HFFc6 (cell line): ENCODE measurements around the gene NGEF. TPM values are rescaled to one million over a fixed set of nuclear protein-coding genes. Genes with fewer than 3 reads are reported as not detected.

Experiments used
- DNase-seq: peaks from one replicate; pipeline ENCODE4 v3.0.0-alpha.2; 2018
- H3K27ac Mint-ChIP-seq: 2 replicates; pipeline ENCODE4 v1.8.0; 2020; ENCODE audit warnings: mild to moderate bottlenecking, mixed read lengths
- H3K27me3 Mint-ChIP-seq: 2 replicates; pipeline ENCODE4 v1.8.0; 2021; ENCODE audit warnings: mild to moderate bottlenecking, moderate library complexity, mixed read lengths; ENCODE audit not compliant: insufficient read depth
- H3K36me3 Mint-ChIP-seq: 2 replicates; pipeline ENCODE4 v1.8.0; 2021; ENCODE audit warnings: low read depth, mixed read lengths
- H3K4me1 Mint-ChIP-seq: 2 replicates; pipeline ENCODE4 v1.8.0; 2020; ENCODE audit warnings: low read depth, mixed read lengths
- H3K4me3 Mint-ChIP-seq: 2 replicates; pipeline ENCODE4 v1.8.0; 2020; ENCODE audit warnings: mild to moderate bottlenecking, moderate library complexity, mixed read lengths
- H3K9me3 Mint-ChIP-seq: 2 replicates; pipeline ENCODE4 v1.8.0; 2020; ENCODE audit warnings: mild to moderate bottlenecking, mixed read lengths
- total RNA-seq, 6 experiments: library from RNA; stranded (reverse); fragmentation: NEBNext Ultra II Directional; extraction: Animal tissue kit (Norgen Biotek cat#: 25700); gene quantifications; 2 replicates in 1 of 6; 3 replicates in 5 of 6; pipeline ENCODE4 v1.2.3, GENCODE V29; 2021
- TF ChIP-seq, protein P1 (sequence below): fragments of 200-600 bp; sonication (generic); IDR thresholded peaks from 2 replicates; pipeline ENCODE4 v1.5.0; 2021; ENCODE audit warnings: antibody characterized with exemption, mild to moderate bottlenecking

Gene NGEF
- total RNA-seq, 6 experiments from 2014 or later: 0.20 to 0.36 (median 0.28) TPM; not detected in 3

DNA sequence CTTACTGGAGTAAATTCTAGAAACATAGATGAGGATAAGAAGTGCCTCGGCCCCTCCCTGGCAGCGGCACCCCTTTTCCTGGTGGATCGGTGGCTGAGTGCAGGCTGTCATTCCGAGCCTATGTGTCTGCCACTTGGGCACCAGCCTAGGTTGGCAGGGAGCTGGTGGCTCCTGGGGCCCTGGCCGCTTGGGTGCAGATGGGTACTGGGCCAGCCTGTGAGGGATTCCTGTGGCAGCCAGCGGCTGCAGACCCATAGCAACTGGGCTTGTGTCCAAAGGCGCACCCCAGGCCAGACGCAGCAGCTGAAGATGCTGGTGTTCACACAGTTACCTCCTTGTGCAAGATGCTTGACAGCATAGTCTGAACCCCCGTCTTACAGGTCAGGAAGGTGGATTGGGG, 140.2 kb downstream of the NGEF start:
- no peak for DNase-seq
- peaks cover 5% of the 10 kb centered on the region for H3K27me3 Mint-ChIP-seq

DNA sequence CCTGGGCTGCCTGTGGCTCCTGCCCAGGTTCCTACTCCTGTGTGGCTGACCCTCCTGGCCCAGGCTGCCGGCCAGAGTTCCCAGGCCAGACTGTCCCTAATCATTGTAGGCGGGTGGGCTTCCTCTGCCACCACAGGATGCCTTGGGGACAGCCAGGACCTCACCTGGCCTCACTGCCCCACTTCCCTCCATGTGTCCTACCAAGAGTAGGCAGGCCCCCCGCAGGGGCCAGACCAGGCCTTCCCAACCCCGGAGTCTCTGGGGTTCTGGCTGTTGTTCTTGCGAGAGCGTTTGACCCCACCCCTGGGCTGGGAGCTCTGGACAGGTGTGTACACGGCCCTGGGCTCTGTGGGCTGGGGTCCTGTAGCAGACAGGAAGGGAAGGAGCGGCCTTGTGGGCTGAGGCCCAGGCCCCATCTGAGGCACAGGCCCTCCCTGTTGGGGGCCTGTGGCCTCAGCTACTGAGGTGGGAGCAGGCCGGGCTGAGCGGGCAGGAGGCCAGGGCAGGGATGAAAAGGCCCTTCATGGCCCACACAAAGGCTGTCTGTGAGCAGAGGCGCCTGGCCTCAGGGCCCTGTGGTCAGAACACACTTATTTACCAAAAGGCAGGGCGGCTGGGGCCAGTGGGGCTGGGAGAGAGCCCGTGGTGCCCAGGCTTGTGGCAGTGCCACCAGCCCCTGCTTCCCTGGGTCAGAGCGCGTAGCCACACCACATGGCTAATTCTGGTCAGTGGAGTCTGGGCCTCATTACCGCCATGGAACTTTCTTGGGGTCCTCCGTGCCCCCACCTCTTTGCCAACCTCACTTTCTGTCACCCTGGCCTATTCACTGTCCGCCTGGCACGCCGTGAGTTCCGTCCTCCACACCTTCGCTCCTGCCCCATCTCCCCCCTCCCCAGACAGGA, 141.0 kb downstream of the NGEF start:
- no peak overlapping the region for H3K4me3 Mint-ChIP-seq
- H3K9me3 Mint-ChIP-seq: no peaks in the 10 kb centered on the region
- peaks cover 5% of the 10 kb centered on the region for H3K27me3 Mint-ChIP-seq
- H3K4me1 Mint-ChIP-seq: no peaks in the 10 kb centered on the region
- H3K36me3 Mint-ChIP-seq: no peaks in the 10 kb centered on the region
- no peak overlapping the region for H3K27ac Mint-ChIP-seq
- TF ChIP-seq, protein P1, sequence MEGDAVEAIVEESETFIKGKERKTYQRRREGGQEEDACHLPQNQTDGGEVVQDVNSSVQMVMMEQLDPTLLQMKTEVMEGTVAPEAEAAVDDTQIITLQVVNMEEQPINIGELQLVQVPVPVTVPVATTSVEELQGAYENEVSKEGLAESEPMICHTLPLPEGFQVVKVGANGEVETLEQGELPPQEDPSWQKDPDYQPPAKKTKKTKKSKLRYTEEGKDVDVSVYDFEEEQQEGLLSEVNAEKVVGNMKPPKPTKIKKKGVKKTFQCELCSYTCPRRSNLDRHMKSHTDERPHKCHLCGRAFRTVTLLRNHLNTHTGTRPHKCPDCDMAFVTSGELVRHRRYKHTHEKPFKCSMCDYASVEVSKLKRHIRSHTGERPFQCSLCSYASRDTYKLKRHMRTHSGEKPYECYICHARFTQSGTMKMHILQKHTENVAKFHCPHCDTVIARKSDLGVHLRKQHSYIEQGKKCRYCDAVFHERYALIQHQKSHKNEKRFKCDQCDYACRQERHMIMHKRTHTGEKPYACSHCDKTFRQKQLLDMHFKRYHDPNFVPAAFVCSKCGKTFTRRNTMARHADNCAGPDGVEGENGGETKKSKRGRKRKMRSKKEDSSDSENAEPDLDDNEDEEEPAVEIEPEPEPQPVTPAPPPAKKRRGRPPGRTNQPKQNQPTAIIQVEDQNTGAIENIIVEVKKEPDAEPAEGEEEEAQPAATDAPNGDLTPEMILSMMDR: no peak
- no peak for DNase-seq

More for the DNA sequence above, 140.2 kb downstream of the NGEF start:
- H3K4me1 Mint-ChIP-seq: no peaks in the 10 kb centered on the region
- H3K27ac Mint-ChIP-seq: no peak overlapping the region
- no peak overlapping the region for H3K4me3 Mint-ChIP-seq
- no peaks in the 10 kb centered on the region for H3K36me3 Mint-ChIP-seq
- H3K9me3 Mint-ChIP-seq: no peaks in the 10 kb centered on the region
- TF ChIP-seq, protein P1: no peak

DNA sequence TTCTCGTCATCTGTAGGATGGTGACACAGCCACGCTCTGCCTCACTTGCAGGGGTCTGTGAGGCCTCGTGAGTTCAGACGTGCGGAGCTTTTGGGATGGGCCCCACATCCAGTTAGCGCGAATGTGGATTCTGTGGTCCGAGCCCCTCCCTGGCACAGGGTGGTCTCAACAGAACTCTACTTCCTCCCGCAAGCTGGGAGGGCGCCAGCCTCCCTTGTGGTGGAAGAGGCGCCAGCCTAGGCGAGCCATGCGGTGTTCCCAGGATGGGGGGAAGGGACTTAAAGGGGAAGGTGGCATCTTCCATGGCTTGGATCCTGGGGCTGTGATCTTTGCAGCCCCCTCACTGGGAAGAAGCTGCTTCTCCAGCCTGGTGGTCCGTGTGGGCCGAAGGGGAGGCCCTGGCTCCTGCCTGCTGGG, 141.6 kb downstream of the NGEF start:
- H3K27me3 Mint-ChIP-seq: peaks cover 5% of the 10 kb centered on the region

DNA sequence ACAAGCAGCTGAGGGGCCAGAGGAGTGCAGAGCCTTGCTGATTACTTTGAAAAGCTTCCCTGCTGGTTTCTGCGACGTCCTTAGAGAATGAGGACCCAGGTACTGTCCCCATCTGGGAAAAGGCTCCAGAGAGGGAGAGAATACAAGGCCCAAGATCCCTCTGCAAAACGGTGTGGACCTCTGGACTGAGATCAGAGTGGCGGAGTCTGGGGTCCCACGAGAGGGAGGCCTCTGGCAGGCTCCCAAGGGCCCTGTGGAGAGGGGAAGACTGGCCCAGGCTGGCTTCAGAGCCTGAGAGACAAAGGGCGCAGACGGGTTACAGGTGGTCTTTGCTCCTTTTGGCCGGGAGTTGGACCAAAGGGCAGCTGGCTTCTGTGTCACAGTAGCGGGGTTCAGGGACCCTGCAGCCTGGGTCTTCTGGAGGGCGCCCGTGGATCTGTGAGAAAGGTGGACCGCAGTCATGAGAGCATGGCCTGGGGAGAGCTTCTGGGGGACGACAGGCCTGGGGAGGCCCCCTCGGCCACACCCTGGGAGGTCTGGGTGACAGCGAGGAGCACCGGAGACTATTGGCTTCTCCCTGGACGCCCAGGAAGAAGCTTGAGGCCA, 142.2 kb downstream of the NGEF start:
- no peak for DNase-seq
- Mint-ChIP-seq H3K9me3 (no peaks in the 10 kb centered on the region), H3K4me1 (no peaks in the 10 kb centered on the region), H3K36me3 (no peaks in the 10 kb centered on the region), H3K27ac (no peak overlapping the region), H3K4me3 (no peak overlapping the region; the same call in 1 of the 2 replicates), H3K27me3 (peaks cover 5% of the 10 kb centered on the region)
- TF ChIP-seq, protein P1: no peak

More for the DNA sequence above, 141.6 kb downstream of the NGEF start:
- no peak for DNase-seq
- Mint-ChIP-seq H3K4me1 (no peaks in the 10 kb centered on the region), H3K27ac (no peak overlapping the region), H3K9me3 (no peaks in the 10 kb centered on the region), H3K36me3 (no peaks in the 10 kb centered on the region), H3K4me3 (no peak overlapping the region)
- TF ChIP-seq, protein P1: no peak

DNA sequence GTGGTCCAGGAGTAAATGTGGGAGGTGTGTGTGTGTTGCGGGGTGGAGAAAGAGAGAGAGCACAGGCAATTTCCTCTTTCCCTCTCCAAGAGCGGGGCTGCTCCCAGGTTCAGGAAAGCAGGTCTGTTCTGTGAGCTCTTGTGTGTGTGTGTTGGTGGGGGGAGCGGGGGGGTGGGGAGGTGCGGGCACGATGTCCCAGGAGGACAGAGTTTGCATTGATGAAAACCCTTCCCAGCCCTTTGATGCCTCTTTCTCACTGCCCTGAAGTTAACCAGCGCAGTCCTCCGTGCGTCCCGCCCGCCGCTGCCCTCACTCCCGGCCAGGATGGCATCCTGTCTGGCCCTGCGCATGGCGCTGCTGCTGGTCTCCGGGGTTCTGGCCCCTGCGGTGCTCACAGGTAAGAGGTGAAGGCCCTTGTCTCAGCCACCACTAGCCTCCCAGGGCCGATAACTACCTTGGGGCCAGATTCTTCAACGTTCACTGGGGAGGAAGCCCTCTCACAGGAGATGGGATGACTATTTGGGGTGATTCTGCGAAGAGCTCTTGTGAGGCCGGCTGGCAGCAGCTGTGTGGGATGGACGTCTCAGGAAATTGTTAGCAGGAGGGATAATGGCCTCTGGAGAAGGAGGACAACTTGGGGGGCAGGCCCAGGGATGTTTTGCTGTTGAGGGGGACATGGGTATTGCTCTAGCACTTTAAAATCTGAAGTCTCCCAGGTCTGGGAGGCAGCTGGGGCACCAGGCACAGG, 142.9 kb downstream of the NGEF start, which contains the start of gene SNORC:
SNORC (plus strand) TSS at position 247 of the 748 bp plus-strand sequence; CDS start at position 325, 78 bp downstream.
- TF ChIP-seq, protein P1: no peak
- no peak for DNase-seq
- Mint-ChIP-seq H3K27me3 (peaks cover 5% of the 10 kb centered on the region), H3K27ac (no peak within 1 kb of the TSS), H3K4me1 (no peaks in the 10 kb centered on the region), H3K9me3 (no peaks in the 10 kb centered on the region), H3K36me3 (no peaks in the 10 kb centered on the region), H3K4me3 (no peak within 1 kb of the TSS; the same call in 1 of the 2 replicates)
